Transverse colon (tissue), 4 donors: ENCODE measurements around the gene THY1.

Source experiments
- EP300 ChIP-seq: sonication (generic); formaldehyde crosslinking; IDR thresholded peaks from one replicate; pipeline ENCODE4 v1.6.1; 2017; ENCODE audit warnings: antibody characterized with exemption, low read depth
- POLR2AphosphoS5 ChIP-seq, 3 donors: sonication (generic); formaldehyde crosslinking; IDR thresholded peaks; one replicate each; pipeline ENCODE4 v1.6.1; 2016; ENCODE audit warnings: antibody characterized with exemption in 3 of 3
- TF ChIP-seq, protein P1 (sequence below), 5 experiments: fragments of 200-600 bp in 3 of 5; fragments of 450-650 bp in 2 of 5; sonication (generic) in 3 of 5; IDR thresholded peaks; 1 replicate in 2 of 5; 2 replicates in 3 of 5; pipeline ENCODE4 v1.5.1; 2016 to 2017; ENCODE audit warnings: antibody characterized with exemption in 5 of 5, inconsistent platforms in 3 of 5, mild to moderate bottlenecking in 2 of 5, moderate library complexity in 1 of 5

DNA sequence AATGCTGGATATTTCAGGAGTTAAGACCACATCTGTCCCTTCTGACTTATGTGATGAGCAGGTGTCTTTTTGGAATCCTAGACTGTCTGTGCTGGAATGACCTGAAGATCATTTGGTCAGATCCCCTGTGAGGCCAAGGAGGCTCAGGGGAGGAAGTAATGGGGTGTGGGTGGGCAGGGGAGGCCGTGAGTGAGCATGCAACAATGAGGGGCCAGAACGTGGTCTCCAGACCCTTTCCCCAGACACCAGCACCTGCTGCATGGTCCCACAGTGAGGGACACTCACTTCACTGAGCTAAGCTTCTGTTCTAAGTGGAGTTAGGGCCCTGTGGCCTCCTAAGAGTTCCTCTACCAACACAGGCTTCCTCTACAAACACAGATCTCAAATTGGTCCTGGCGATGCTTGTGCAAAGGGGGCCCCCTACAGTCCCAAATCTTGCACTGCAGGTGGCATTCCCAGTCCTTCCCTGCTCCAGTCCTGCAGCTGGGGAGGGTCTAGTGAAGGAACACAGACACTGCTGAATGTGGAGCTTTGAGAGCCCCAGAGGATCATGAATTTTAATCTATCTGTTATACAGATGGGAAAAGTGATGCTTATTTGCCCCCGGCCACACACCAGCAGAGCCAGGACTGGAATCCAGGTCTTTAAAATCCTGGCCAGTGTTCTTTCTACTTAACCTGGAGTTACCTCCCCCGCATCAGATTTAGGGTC, 48.9 kb downstream of the THY1 start:
- TF ChIP-seq, protein P1, sequence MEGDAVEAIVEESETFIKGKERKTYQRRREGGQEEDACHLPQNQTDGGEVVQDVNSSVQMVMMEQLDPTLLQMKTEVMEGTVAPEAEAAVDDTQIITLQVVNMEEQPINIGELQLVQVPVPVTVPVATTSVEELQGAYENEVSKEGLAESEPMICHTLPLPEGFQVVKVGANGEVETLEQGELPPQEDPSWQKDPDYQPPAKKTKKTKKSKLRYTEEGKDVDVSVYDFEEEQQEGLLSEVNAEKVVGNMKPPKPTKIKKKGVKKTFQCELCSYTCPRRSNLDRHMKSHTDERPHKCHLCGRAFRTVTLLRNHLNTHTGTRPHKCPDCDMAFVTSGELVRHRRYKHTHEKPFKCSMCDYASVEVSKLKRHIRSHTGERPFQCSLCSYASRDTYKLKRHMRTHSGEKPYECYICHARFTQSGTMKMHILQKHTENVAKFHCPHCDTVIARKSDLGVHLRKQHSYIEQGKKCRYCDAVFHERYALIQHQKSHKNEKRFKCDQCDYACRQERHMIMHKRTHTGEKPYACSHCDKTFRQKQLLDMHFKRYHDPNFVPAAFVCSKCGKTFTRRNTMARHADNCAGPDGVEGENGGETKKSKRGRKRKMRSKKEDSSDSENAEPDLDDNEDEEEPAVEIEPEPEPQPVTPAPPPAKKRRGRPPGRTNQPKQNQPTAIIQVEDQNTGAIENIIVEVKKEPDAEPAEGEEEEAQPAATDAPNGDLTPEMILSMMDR (IDR thresholded peaks at IDR 0.05): peak; percentile 81 to 94 (median 92)
- no peak for TF ChIP-seq POLR2AphosphoS5 (IDR thresholded peaks at IDR 0.05)
- TF ChIP-seq EP300: no peak
